HepG2 (cell line): ENCODE measurements around the gene OR5K2. TPM values are rescaled to one million over a fixed set of nuclear protein-coding genes. Genes with fewer than 3 reads are reported as not detected.

Source experiments
- KDM3A ChIP-seq: IDR thresholded peaks from 2 replicates; pipeline ENCODE4 v1.6.1; 2018; ENCODE audit warnings: low read depth, missing compliant biosample characterization
- KDM6A ChIP-seq: IDR thresholded peaks from 2 replicates; pipeline ENCODE4 v1.6.1; 2016; ENCODE audit warnings: low read depth
- SOX6 ChIP-seq, 2 experiments: fragments of 450-650 bp in 1 of 2; sonication (generic) in 1 of 2; formaldehyde crosslinking in 1 of 2; IDR thresholded peaks; 2 replicates each; pipeline versions ENCODE4 v1.4.0 to v1.6.1; 2017 to 2020; ENCODE audit warnings: antibody characterized with exemption in 1 of 2, mild to moderate bottlenecking in 1 of 2, missing genetic modification reagents in 1 of 2
- TEAD3 ChIP-seq: optimal IDR thresholded peaks from 2 replicates; pipeline ENCODE3; 2016; ENCODE audit warnings: borderline replicate concordance
- ZBTB25 ChIP-seq: IDR thresholded peaks from 2 replicates; pipeline ENCODE4 v1.6.1; 2018; ENCODE audit warnings: missing genetic modification reagents
- ZNF331 ChIP-seq: sonication (generic); formaldehyde crosslinking; IDR thresholded peaks from 2 replicates; pipeline ENCODE4 v1.4.0; 2020; ENCODE audit warnings: missing genetic modification reagents
- ZNF383 ChIP-seq: sonication (generic); formaldehyde crosslinking; IDR thresholded peaks from 2 replicates; pipeline ENCODE4 v1.4.0; 2020; ENCODE audit warnings: missing genetic modification reagents, mild to moderate bottlenecking, borderline replicate concordance
- ZNF441 ChIP-seq: sonication (generic); formaldehyde crosslinking; IDR thresholded peaks from 2 replicates; pipeline ENCODE4 v1.7.0; 2021; ENCODE audit warnings: missing genetic modification reagents, borderline replicate concordance
- ZNF703 ChIP-seq: sonication (generic); formaldehyde crosslinking; IDR thresholded peaks from 2 replicates; pipeline ENCODE4 v1.5.1; 2020; ENCODE audit warnings: missing genetic modification reagents, mild to moderate bottlenecking, moderate library complexity, borderline replicate concordance
- ZNF768 ChIP-seq: sonication (generic); formaldehyde crosslinking; IDR thresholded peaks from 2 replicates; pipeline ENCODE4 v1.4.0; 2020; ENCODE audit warnings: missing genetic modification reagents
- polyA plus RNA-seq, 8 experiments: library from polyadenylated mRNA; depleted of rRNA in 3 of 8; stranded (reverse) in 7 of 8; unstranded in 1 of 8; fragments of >200 nt; fragmentation: Illumina TruSeq in 4 of 8; extraction: Trizol in 4 of 8; gene quantifications; 2 replicates each; pipeline versions ENCODE4 v1.2.1 to v1.2.3, GENCODE V29; 2011 to 2016; ENCODE audit warnings: low read depth in 4 of 8, missing spikeins in 1 of 8, mixed read lengths in 1 of 8; ENCODE audit not compliant: insufficient read depth in 1 of 8
- total RNA-seq, 5 experiments: library from RNA; depleted of rRNA; stranded (reverse); fragments of >200 nt; fragmentation: Illumina TruSeq; extraction: Trizol; gene quantifications; 2 replicates each; pipeline ENCODE4 v1.2.3, GENCODE V29; 2016; ENCODE audit warnings: low read depth in 1 of 5
- TF ChIP-seq, protein P1 (sequence below): sonication (generic); formaldehyde crosslinking; IDR thresholded peaks from one replicate; pipeline ENCODE4 v1.5.1; 2020; ENCODE audit warnings: mild to moderate bottlenecking, missing genetic modification reagents; ENCODE audit errors: not compliant biosample characterization
- TF ChIP-seq, protein P2 (sequence below): IDR thresholded peaks from 2 replicates; pipeline ENCODE4 v1.6.1; 2016; ENCODE audit warnings: mild to moderate bottlenecking, missing biosample characterization, missing genetic modification reagents
- TF ChIP-seq, protein P3 (sequence below): sonication (generic); formaldehyde crosslinking; IDR thresholded peaks from 2 replicates; pipeline ENCODE4 v1.4.0; 2020; ENCODE audit warnings: missing genetic modification reagents, mild to moderate bottlenecking, borderline replicate concordance
- TF ChIP-seq, protein P4 (sequence below): sonication (generic); formaldehyde crosslinking; conservative IDR thresholded peaks from 2 replicates; pipeline ENCODE4 v1.8.0; 2022; ENCODE audit warnings: low read depth, missing genetic modification reagents

Gene OR5K2
- total and polyA plus RNA-seq, 2 of the 13 experiments (the other 11 are each of a cell fraction or from before 2014, with no cell fraction given) = not detected

GRCh38 chr3:98522544-98523281, 25.2 kb downstream of the OR5K2 start, which contains the start of gene CLDND1 (continued):
- TF ChIP-seq ZNF441 (no peak), ZNF383 (CRISPR knock-in tag) (no peak), KDM3A (peak; percentile 47; the same call in 1 of the 2 replicates), ZNF331 (CRISPR knock-in tag) (no peak), SOX6 (IDR thresholded peaks at IDR 0.05) (no peak), SOX6 (CRISPR knock-in tag; IDR thresholded peaks at IDR 0.05) (peak; percentile 19; the same call in 1 of the 2 replicates), ZNF703 (no peak), ZBTB25 (CRISPR knock-in tag) (peak; percentile 87), ZNF768 (CRISPR knock-in tag) (peak; percentile 34; the same call in 1 of the 2 replicates), TEAD3 (peak; percentile 95), KDM6A (CRISPR knock-in tag) (no peak)
- TF ChIP-seq, protein P1, sequence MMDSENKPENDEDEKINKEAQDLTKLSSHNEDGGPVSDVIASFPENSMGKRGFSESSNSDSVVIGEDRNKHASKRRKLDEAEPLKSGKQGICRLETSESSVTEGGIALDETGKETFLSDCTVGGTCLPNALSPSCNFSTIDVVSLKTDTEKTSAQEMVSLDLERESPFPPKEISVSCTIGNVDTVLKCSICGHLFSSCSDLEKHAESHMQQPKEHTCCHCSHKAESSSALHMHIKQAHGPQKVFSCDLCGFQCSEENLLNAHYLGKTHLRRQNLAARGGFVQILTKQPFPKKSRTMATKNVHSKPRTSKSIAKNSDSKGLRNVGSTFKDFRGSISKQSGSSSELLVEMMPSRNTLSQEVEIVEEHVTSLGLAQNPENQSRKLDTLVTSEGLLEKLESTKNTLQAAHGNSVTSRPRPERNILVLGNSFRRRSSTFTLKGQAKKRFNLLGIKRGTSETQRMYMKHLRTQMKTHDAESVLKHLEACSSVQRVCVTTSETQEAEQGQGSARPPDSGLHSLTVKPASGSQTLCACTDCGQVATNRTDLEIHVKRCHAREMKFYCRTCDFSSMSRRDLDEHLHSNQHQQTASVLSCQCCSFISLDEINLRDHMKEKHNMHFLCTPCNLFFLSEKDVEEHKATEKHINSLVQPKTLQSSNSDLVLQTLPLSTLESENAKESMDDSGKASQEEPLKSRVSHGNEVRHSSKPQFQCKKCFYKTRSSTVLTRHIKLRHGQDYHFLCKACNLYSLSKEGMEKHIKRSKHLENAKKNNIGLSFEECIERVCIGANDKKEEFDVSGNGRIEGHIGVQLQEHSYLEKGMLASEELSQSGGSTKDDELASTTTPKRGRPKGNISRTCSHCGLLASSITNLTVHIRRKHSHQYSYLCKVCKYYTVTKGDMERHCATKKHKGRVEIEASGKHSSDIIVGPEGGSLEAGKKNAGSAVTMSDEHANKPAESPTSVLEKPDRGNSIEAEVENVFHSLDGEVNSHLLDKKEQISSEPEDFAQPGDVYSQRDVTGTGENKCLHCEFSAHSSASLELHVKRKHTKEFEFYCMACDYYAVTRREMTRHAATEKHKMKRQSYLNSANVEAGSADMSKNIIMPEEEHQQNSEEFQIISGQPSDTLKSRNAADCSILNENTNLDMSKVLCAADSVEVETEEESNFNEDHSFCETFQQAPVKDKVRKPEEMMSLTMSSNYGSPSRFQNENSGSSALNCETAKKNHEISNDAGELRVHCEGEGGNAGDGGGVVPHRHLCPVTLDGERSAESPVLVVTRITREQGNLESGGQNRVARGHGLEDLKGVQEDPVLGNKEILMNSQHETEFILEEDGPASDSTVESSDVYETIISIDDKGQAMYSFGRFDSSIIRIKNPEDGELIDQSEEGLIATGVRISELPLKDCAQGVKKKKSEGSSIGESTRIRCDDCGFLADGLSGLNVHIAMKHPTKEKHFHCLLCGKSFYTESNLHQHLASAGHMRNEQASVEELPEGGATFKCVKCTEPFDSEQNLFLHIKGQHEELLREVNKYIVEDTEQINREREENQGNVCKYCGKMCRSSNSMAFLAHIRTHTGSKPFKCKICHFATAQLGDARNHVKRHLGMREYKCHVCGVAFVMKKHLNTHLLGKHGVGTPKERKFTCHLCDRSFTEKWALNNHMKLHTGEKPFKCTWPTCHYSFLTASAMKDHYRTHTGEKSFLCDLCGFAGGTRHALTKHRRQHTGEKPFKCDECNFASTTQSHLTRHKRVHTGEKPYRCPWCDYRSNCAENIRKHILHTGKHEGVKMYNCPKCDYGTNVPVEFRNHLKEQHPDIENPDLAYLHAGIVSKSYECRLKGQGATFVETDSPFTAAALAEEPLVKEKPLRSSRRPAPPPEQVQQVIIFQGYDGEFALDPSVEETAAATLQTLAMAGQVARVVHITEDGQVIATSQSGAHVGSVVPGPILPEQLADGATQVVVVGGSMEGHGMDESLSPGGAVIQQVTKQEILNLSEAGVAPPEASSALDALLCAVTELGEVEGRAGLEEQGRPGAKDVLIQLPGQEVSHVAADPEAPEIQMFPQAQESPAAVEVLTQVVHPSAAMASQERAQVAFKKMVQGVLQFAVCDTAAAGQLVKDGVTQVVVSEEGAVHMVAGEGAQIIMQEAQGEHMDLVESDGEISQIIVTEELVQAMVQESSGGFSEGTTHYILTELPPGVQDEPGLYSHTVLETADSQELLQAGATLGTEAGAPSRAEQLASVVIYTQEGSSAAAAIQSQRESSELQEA = no peak
- TF ChIP-seq, protein P2, sequence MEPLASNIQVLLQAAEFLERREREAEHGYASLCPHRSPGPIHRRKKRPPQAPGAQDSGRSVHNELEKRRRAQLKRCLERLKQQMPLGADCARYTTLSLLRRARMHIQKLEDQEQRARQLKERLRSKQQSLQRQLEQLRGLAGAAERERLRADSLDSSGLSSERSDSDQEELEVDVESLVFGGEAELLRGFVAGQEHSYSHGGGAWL (CRISPR knock-in tag) = peak; percentile 62
- TF ChIP-seq, protein P3, sequence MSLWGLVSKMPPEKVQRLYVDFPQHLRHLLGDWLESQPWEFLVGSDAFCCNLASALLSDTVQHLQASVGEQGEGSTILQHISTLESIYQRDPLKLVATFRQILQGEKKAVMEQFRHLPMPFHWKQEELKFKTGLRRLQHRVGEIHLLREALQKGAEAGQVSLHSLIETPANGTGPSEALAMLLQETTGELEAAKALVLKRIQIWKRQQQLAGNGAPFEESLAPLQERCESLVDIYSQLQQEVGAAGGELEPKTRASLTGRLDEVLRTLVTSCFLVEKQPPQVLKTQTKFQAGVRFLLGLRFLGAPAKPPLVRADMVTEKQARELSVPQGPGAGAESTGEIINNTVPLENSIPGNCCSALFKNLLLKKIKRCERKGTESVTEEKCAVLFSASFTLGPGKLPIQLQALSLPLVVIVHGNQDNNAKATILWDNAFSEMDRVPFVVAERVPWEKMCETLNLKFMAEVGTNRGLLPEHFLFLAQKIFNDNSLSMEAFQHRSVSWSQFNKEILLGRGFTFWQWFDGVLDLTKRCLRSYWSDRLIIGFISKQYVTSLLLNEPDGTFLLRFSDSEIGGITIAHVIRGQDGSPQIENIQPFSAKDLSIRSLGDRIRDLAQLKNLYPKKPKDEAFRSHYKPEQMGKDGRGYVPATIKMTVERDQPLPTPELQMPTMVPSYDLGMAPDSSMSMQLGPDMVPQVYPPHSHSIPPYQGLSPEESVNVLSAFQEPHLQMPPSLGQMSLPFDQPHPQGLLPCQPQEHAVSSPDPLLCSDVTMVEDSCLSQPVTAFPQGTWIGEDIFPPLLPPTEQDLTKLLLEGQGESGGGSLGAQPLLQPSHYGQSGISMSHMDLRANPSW (CRISPR knock-in tag) = peak; percentile 29; the same call in 1 of the 2 replicates
- TF ChIP-seq, protein P4, sequence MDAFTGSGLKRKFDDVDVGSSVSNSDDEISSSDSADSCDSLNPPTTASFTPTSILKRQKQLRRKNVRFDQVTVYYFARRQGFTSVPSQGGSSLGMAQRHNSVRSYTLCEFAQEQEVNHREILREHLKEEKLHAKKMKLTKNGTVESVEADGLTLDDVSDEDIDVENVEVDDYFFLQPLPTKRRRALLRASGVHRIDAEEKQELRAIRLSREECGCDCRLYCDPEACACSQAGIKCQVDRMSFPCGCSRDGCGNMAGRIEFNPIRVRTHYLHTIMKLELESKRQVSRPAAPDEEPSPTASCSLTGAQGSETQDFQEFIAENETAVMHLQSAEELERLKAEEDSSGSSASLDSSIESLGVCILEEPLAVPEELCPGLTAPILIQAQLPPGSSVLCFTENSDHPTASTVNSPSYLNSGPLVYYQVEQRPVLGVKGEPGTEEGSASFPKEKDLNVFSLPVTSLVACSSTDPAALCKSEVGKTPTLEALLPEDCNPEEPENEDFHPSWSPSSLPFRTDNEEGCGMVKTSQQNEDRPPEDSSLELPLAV (CRISPR knock-in tag) = no peak
